AG04449 (cell line): Measurements from ENCODE around the gene TNNC1.

ENCODE experiments used
- CTCF ChIA-PET: fragments of 350-600 bp; formaldehyde crosslinking; extraction: SDS; loops from one replicate; lab custom pipeline; 2021; ENCODE audit warnings: antibody characterized with exemption; lab: Yijun Ruan, JAX
- POLR2A ChIA-PET: fragments of 400-600, 350-600 bp; formaldehyde crosslinking; extraction: SDS; loops from one replicate; lab custom pipeline; 2020; ENCODE audit warnings: antibody characterized with exemption, inconsistent platforms; lab: Yijun Ruan, JAX
- DNase-seq: peaks from one replicate; pipeline ENCODE4 v3.0.0-alpha.2; 2010; ENCODE audit warnings: low read depth, low spot score
- H3K4me3 ChIP-seq: 2 replicates; pipeline ENCODE4 v1.5.1; 2011; ENCODE audit warnings: low read depth, mild to moderate bottlenecking, control low read depth, low read length
- CTCF ChIP-seq: IDR thresholded peaks from one replicate; pipeline ENCODE4 v1.5.1; 2011; ENCODE audit warnings: mild to moderate bottlenecking, moderate library complexity, low read length, control low read depth, inconsistent platforms; ENCODE audit not compliant: insufficient read depth; ENCODE audit errors: missing control alignments

Gene TNNC1

GRCh38 chr3:52453496-52454249, at the start of gene TNNC1:
TNNC1 (minus strand) TSS chr3:52454041; CDS start chr3:52454015, 26 bp downstream.
- H3K4me3 ChIP-seq, result no peak within 1 kb of the TSS
- ChIA-PET POLR2A (no interaction called here), CTCF (interaction anchor here (1.5 to 26.2 kb wide), 4 partner anchors 7 to 28 kb away, joined by 4 to 1004 read pairs (median 30); partner anchors contain the start of gene SEMA3G)
- no peak for TF ChIP-seq CTCF
- no peak for DNase-seq

GRCh38 chr3:52502808-52503350, 49.0 kb upstream of the TNNC1 start:
- ChIA-PET POLR2A (no interaction called here), CTCF (no interaction called here)
- H3K4me3 ChIP-seq, result no peak overlapping the region
- no peak for DNase-seq
- TF ChIP-seq CTCF, result no peak

GRCh38 chr3:52502001-52502400, 48.2 kb upstream of the TNNC1 start:
- no peak for TF ChIP-seq CTCF
- H3K4me3 ChIP-seq, result no peak overlapping the region
- POLR2A ChIA-PET, result no interaction called here
- DNase-seq, result no peak
- CTCF ChIA-PET, result no interaction called here

GRCh38 chr3:52501046-52501445, 47.2 kb upstream of the TNNC1 start:
- no peak for DNase-seq
- TF ChIP-seq CTCF, result no peak
- ChIA-PET POLR2A (interaction anchor here (0.8 kb wide), 1 partner anchor 20 kb away, joined by 4 read pairs; no protein-coding TSS in a partner anchor), CTCF (no interaction called here)
- no peak overlapping the region for H3K4me3 ChIP-seq

- no peak for TF ChIP-seq CTCF
- no peak for DNase-seq
- ChIA-PET POLR2A (interaction anchor here (0.6 to 1.0 kb wide), 5 partner anchors 8 to 35 kb away, joined by 3 to 5 read pairs (median 4); no protein-coding TSS in a partner anchor), CTCF (interaction anchor here (0.9 kb wide), 1 partner anchor 28 kb away, joined by 3 read pairs; no protein-coding TSS in a partner anchor)
- H3K4me3 ChIP-seq, result no peak overlapping the region
Measured at GRCh38 chr3:52498137-52499054, 44.6 kb upstream of the TNNC1 start.
